ENCODE results near the gene MYO1D. TPM values are rescaled to one million over a fixed set of nuclear protein-coding genes. Genes with fewer than 3 reads are reported as not detected.

MYO1D gene
- total and polyA plus RNA-seq, 2 donors (not counting 3 experiments of a cell fraction or from before 2014, with no cell fraction given) = 37.8 to 85.5 TPM

GRCh38 chr17:32819035-32819434, 57.9 kb downstream of the MYO1D start:
- Histone ChIP-seq H3K79me2 (ENCODE audit: control insufficient read depth, insufficient read depth, low read length) (peaks cover 8% of the 10 kb centered on the region), H3K27ac (ENCODE audit: insufficient read depth, low read depth, low read length) (peak overlapping the region; percentile 50), H3K4me2 (ENCODE audit: insufficient read depth, low read length) (peak overlapping the region; percentile 53), H2AFZ (ENCODE audit: low read depth, low read length) (peak overlapping the region; percentile 35), H3K36me3 (ENCODE audit: control insufficient read depth in 2 of 2, extremely low read depth in 1 of 2, insufficient read depth in 2 of 2, low read length in 2 of 2) (no peaks in the 10 kb centered on the region), H3K9me3 (replicated peaks; ENCODE audit: control insufficient read depth, insufficient read depth, low read length) (no peaks in the 10 kb centered on the region), H4K20me1 (replicated peaks; ENCODE audit: control insufficient read depth, extremely low read depth, insufficient read depth, low read length) (no peaks in the 10 kb centered on the region), H3K9ac (replicated peaks; ENCODE audit: extremely low read depth, insufficient read depth, low read length) (peak overlapping the region; percentile 11), H3K4me1 (ENCODE audit: control insufficient read depth, extremely low read depth, insufficient read depth, low read length) (peaks cover 31% of the 10 kb centered on the region), H3K4me3 (replicated peaks in 1 of 3; ENCODE audit: insufficient read depth in 1 of 3, low read depth in 1 of 3, low read length in 3 of 3) (no peak overlapping the region), H3K27me3 (ENCODE audit: control insufficient read depth in 2 of 2, insufficient read depth in 2 of 2, low read length in 2 of 2) (no peaks in the 10 kb centered on the region), H3K9me1 (replicated peaks; ENCODE audit: control insufficient read depth, extremely low read depth, insufficient read depth, low read length) (no peaks in the 10 kb centered on the region)
- TF ChIP-seq EZH2 (IDR thresholded peaks at IDR 0.05; ENCODE audit: borderline replicate concordance, low read depth, low read length, severe bottlenecking) = no peak
- TF ChIP-seq FOS (IDR thresholded peaks at IDR 0.05; ENCODE audit: borderline replicate concordance, insufficient read depth, low read length) = no peak
- no peak for TF ChIP-seq POLR2A (IDR thresholded peaks at IDR 0.05; ENCODE audit: low read depth, low read length)
- no peak for TF ChIP-seq MAX (IDR thresholded peaks at IDR 0.05; ENCODE audit: insufficient read depth, insufficient read length)
- no peak for TF ChIP-seq POLR2AphosphoS5 (IDR thresholded peaks at IDR 0.05; ENCODE audit: insufficient read depth, low read depth, low read length)
- TF ChIP-seq JUN (IDR thresholded peaks at IDR 0.05; ENCODE audit: borderline replicate concordance, insufficient read depth, insufficient read length, low read depth) = no peak
- no peak for TF ChIP-seq CTCF (IDR thresholded peaks at IDR 0.05; ENCODE audit: extremely low read depth in 1 of 2, insufficient read depth in 1 of 2, low read depth in 1 of 2, low read length in 2 of 2)
- no peak for TF ChIP-seq MYC (IDR thresholded peaks at IDR 0.05; ENCODE audit: low read depth, low read length)
- no peak for TF ChIP-seq GATA2 (IDR thresholded peaks at IDR 0.05; ENCODE audit: insufficient read depth, insufficient read length, low read depth, low read length)
- no TSS peak for BruUV-seq (replicated peaks)
- dilution Hi-C loops (cut with MboI; ENCODE audit: extremely low pct_ligation_motif_present, low sequenced_read_pairs) (no loop called here), intact Hi-C loops (cut with micrococcal nuclease) (no loop called here)
- DNase-seq (ENCODE audit: low read depth, low spot score) (peak; percentile 79), FAIRE-seq (no peak)
- ChIA-PET CTCF (interaction anchor here (0.7 to 1.6 kb wide), 3 partner anchors 35 to 58 kb away, joined by 3 to 7 read pairs (median 4); partner anchors contain the start of gene MYO1D), POLR2A (no interaction called here)
